NCI-H1436 treated with DMSO at 0.1 percent for 48 hours (cell line): Measurements from ENCODE around the gene PRDM7.
"Not testable (repeated sequence)": the region's sequence is repeated elsewhere in the genome, so short reads cannot be mapped to it uniquely, and the experiment has no call there.

Source experiments
- DNase-seq: peaks from one replicate; lab custom pipeline; 2025; lab: John Stamatoyannopoulos, UW

Gene PRDM7

DNA sequence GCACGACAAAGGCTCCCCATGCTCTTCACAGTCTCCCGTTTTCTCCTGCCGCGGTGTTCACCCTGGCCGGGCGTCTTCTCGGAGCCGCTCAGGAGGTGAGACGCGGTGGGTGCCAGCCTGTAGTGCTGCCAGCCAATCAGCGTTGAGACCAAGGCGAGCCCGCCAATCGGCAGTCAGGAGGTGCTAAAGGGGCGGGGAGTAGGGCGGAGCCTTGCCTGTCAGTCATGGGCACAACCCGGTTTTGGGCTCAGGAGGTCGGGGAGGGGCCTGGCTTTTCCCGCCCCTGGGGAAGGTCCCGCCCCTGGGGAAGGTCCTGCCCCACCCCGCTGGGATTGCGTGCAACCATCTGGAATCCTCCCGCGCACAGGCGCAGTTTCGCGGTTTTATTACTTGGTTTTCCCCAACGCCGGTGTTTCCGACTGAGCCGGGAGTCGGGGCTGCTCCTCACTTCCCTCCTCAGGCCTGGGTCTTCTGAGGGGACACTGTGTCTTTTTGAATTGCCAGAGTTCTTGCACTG, at the start of gene PRDM7:
PRDM7 (minus strand) TSS at position 92 of the 517 bp plus-strand sequence. CDS start 1,421 bp downstream, outside the sequence.
- DNase-seq = no peak

- DNase-seq = not testable (repeated sequence)
Measured at GRCh38 chr16:90121846-90122245, 44.7 kb upstream of the PRDM7 start.

GRCh38 chr16:90107617-90108016, 30.5 kb upstream of the PRDM7 start:
- DNase-seq = not testable (repeated sequence)

DNA sequence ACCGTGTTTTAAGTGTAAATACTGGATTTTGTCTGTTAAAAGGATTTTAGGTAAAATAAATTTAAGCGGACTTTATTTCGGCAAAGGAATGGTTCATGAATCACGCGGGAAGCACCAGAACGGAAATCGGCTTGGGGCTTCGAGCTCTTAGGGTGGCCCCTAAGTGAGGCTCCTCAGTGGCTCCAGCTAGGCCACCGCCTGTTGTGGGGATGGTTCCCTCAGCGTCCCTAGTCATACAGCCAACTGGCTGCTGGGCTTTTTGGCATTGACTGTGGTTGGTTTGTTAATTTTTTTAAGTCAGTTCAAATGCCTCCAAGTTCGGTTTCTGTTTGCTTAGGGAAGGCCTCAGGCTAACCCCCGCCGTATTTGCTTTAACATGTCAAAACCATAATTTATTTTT, 29.9 kb upstream of the PRDM7 start:
- DNase-seq = not testable (repeated sequence)

- not testable (repeated sequence) for DNase-seq
Measured at GRCh38 chr16:90106271-90106670, 29.1 kb upstream of the PRDM7 start.

GRCh38 chr16:90104725-90105124, 27.6 kb upstream of the PRDM7 start:
- DNase-seq = not testable (repeated sequence)

DNA sequence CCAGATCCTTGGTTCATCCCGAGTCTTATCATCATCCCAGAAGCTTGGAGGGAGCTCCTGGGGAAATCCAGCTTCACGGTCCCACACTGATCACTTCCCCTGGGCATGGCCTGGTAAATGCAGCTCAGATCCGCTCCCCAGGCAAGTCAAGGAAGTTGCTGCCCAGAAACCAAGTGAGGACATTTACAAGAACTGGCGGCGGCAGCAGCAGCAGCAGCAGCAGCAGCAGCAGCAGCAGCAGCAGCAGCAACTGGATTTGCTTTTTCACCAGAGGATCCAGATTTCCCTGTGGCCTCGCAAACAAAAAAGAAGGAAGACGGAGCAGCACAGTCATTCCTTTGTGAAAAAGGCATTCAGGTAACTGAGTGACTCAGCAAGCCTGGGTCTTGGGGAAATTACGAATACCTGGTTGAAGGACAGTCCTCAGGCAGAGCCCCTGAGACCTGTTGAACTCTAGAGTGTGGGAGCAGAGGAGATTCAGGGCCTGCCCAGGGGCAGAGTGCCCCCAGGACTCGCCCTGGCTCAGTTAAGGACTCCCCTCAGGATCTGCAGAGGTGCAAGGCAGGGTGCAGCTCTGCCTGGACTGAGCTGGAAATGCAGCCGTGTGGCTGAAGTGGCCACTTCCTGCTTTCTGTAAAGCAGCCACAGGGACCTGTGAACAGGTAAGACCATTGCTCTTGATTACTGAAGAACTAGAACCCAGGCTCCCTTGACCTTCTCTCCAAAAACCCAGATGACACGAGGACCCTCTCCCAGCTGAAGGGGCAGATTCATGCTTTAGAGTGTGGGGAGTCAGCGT, 25.2 kb upstream of the PRDM7 start:
- not testable (repeated sequence) for DNase-seq

GRCh38 chr16:90101332-90101731, 24.2 kb upstream of the PRDM7 start:
- not testable (repeated sequence) for DNase-seq

DNA sequence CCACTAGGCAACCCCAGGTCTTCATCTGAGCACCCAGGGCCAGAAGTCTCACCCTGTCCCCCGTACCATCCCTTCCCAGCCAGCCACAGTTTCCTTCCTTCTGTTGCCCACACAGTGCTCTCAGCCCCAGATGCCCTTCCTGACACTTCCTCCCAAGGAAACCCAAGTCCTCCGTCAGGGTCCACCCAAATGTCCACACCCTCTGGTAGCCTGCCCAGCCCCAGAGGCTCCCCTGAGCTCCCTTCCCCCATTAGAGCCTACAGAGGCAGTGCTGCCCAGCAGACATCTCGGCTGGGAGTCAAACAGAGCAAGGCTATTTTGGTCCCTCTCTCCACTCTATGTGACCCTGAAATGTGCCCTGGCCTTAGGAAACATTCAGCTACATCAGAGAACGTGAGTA, 23.7 kb upstream of the PRDM7 start:
- DNase-seq = not testable (repeated sequence)

- DNase-seq = not testable (repeated sequence)
Measured at GRCh38 chr16:90100229-90100628, 23.1 kb upstream of the PRDM7 start.

DNA sequence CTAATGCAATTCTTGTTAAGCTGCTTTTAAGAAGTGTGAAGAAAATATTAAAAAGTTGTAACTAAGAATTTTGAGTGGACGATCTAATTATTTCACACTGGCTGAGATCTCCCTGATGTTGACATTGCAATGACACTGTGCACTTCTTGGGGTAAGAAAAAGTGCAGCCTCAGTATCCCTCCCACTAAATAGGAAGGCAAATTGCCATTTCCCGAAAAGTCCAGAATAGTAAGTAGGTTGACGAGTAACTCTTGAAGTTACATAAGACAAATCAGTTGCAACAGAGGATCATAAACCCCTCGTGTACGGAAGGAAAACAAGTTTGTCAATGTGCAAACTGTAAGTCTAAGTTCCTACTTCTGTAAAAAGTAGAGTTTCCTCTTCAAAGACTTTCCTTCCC, 21.8 kb upstream of the PRDM7 start:
- DNase-seq = not testable (repeated sequence)

DNA sequence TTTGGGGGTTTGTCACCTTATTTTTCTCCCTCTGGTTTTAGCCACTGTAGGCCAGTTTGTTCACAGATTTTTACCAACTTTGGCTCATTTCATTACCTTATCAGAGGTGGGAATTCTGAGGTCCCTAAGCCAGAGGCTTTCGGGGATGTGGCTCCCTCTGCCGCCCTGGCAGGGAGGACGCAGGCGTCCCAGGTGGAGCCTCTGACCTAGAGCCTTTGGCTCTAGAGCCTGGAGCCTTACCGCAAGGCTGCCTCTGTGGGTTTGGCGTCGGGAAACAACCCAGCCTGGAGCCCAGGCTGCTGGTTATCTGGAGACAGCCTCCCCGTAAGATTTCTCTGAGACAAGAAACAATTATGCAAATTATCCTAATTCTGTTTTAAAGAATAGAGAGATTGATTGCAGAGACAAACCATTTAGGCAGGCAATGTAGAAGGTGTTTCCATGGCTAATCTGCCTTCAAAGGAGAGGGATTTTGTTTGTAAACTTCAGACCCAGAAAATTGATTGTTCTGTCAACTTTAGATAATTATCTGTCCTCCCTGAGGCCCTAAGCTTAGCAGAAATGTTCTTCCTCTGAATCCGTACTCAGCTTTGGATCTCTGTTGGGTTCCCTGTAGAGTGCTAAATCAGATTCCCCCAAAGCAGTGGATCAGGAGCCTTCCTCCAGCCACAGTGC, 20.0 kb upstream of the PRDM7 start:
- DNase-seq = not testable (repeated sequence)

DNA sequence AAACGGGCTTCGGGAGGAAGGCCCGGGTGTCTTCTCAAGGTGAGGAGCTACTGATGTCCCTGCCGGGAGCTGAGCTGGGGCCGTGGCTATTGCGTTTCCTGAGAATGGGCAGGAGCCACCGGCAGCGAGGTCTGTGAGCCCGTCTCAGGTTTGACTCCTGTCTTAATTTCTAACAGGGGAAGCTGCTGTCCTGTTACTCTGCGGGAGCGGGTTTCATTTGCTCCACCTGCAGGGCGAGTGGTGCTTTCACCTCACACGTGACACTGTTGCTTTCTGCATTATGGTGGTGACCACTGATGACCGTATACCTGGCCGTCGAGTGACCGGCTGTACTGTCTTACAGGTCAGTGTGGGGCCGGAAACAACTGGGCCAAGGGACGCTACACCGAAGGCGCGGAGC, 17.7 kb upstream of the PRDM7 start:
- DNase-seq = not testable (repeated sequence)

DNA sequence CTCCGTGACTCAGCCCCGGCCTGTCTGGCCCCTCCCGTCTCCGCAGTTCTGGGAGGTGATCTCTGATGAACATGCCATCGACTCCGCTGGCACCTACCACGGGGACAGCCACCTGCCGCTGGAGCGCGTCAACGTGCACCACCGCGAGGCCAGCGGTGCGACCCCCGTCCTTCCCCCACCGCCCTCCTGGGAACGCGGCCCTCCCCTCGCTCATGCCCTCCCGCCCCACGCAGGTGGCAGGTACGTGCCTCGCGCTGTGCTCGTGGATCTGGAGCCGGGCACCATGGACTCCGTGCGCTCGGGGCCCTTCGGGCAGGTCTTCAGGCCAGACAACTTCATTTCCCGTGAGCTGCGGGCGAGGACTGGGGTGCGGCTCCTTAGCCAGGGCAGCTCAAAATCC, 17.2 kb upstream of the PRDM7 start:
- DNase-seq = not testable (repeated sequence)

- DNase-seq = not testable (repeated sequence)
Measured at GRCh38 chr16:90093799-90094198, 16.7 kb upstream of the PRDM7 start.

- DNase-seq = not testable (repeated sequence)
Measured at GRCh38 chr16:90092781-90093180, 15.7 kb upstream of the PRDM7 start.

DNA sequence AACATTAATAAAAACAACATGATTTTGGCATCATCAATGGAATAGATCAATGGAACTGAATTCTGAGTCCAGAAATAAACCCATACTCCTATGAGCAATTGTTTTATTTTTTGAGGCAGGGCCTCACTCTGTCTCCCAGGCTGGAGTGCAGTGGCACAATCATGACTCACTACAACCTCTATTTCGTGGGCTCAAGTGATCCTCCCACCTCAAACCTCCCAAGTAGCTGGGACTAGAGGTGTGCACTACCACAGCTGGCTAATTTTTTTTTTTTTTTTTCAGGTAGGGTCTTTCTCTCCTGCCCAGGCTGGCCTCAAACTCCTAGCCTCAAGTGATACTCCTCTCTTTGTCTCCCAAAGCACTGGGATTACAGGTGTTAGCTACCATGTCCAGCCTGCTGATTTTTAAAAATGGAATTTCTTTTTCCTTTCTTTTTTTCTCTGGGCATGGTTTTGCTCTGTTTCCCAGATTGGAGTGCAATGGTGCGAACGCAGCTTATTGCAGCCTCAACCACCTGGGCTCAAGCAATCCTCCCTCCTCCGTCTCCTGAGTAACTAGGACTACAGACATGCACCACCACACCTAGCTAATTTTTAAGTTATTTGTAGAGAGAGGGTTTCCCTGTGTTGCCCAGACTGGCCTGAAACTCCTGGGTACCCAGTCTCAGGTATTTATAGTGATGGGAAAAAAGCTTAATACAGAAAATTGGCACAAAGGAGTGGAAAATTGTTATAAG, 7.3 kb upstream of the PRDM7 start:
- no peak for DNase-seq

- no peak for DNase-seq
Measured at GRCh38 chr16:90083139-90083538, 6.0 kb upstream of the PRDM7 start.

DNA sequence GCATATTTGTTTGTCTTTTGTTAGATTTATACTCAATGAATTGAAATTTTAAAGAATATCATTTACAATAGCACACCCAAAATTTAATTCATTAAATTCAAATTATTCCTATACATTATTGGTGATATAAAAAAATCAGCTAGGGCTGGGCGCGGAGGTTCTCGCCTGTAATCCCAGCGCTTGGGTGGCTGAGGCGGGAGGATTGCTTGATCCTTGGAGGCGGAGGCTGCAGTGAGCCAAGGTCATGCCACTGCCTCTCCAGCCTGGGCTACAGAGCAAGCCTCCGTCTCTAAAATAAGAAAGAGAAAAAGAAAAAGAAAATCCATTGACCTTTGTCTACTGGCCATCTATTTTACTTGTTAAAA, 4.5 kb upstream of the PRDM7 start:
- no peak for DNase-seq

DNA sequence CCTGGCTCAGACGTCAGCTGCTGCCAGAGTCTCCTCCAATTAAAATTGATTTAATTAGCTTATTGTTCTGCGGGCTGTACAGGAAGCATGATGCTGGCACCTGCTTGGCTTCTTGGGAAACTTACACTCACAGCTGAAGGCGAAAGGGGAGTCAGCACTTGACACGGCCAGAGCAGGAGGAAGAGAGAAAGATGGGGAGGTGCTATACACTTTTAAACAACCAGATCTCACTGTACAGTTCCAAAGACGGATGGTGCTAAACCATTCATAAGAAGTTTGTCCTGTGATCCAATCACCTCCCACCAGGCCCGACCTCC, 1.4 kb upstream of the PRDM7 start:
- DNase-seq = no peak

- DNase-seq = no peak
Measured at GRCh38 chr16:90077757-90078578, 837 bp upstream of the PRDM7 start.
